Neuronal stem cell (in vitro differentiated cells): Measurements from ENCODE around the gene PPM1M.

Experiments
- DNase-seq: peaks from one replicate; pipeline ENCODE4 v3.0.0-alpha.2; 2013; ENCODE audit warnings: low spot score
- H2AFZ ChIP-seq: one replicate; pipeline ENCODE4 v1.6.1; 2013; ENCODE audit warnings: mild to moderate bottlenecking, low read length, inconsistent platforms
- H2AK5ac ChIP-seq: 2 replicates; pipeline ENCODE4 v1.6.1; 2013; ENCODE audit warnings: low read depth, mild to moderate bottlenecking, inconsistent platforms, low read length, moderate library complexity, mixed read lengths
- H2BK120ac ChIP-seq: 2 replicates; pipeline ENCODE4 v1.6.1; 2013; ENCODE audit warnings: low read depth, mild to moderate bottlenecking, inconsistent platforms, low read length, moderate library complexity, mixed read lengths
- H2BK12ac ChIP-seq: one replicate; pipeline ENCODE4 v1.6.1; 2013; ENCODE audit warnings: low read length, inconsistent platforms
- H2BK15ac ChIP-seq: 2 replicates; pipeline ENCODE4 v1.6.1; 2013; ENCODE audit warnings: mild to moderate bottlenecking, low read length, inconsistent platforms, mixed read lengths
- H2BK5ac ChIP-seq: one replicate; pipeline ENCODE4 v1.6.1; 2013; ENCODE audit warnings: inconsistent platforms, mild to moderate bottlenecking, low read length, moderate library complexity
- H3K14ac ChIP-seq: one replicate; pipeline ENCODE4 v1.6.1; 2013; ENCODE audit warnings: low read length, inconsistent platforms
- H3K18ac ChIP-seq: 2 replicates; pipeline ENCODE4 v1.6.1; 2013; ENCODE audit warnings: low read length, inconsistent platforms
- H3K23ac ChIP-seq: 2 replicates; pipeline ENCODE4 v1.6.1; 2013; ENCODE audit warnings: low read depth, mild to moderate bottlenecking, mixed read lengths, low read length, inconsistent platforms; ENCODE audit not compliant: poor library complexity
- H3K27ac ChIP-seq: replicated peaks from 3 replicates; pipeline ENCODE4 v1.5.1; 2013; ENCODE audit warnings: low read length, inconsistent platforms
- H3K27me3 ChIP-seq, 3 experiments: 2 replicates each; pipeline ENCODE4 v1.6.1; 2013; ENCODE audit warnings: low read length in 3 of 3, mild to moderate bottlenecking in 2 of 3, inconsistent platforms in 1 of 3, low read depth in 1 of 3, mixed read lengths in 1 of 3, moderate library complexity in 1 of 3; ENCODE audit not compliant: control insufficient read depth in 3 of 3, insufficient read depth in 3 of 3
- H3K36me3 ChIP-seq, 2 donors: replicated peaks in 1 of 2; 2 replicates each; pipeline ENCODE4 v1.6.1; 2013; ENCODE audit warnings: low read length in 2 of 2; ENCODE audit not compliant: control insufficient read depth in 2 of 2, insufficient read depth in 2 of 2
- H3K4ac ChIP-seq: 2 replicates; pipeline ENCODE4 v1.6.1; 2013; ENCODE audit warnings: inconsistent platforms, mild to moderate bottlenecking, low read length, moderate library complexity
- H3K4me1 ChIP-seq, 2 donors: 1 replicate in 1 of 2; 2 replicates in 1 of 2; pipeline ENCODE4 v1.6.1; 2013; ENCODE audit warnings: low read length in 2 of 2, low read depth in 1 of 2; ENCODE audit not compliant: control insufficient read depth in 2 of 2, insufficient read depth in 1 of 2
- H3K4me2 ChIP-seq: one replicate; pipeline ENCODE4 v1.6.1; 2013; ENCODE audit warnings: mild to moderate bottlenecking, low read length, inconsistent platforms; ENCODE audit not compliant: insufficient read depth, poor library complexity, severe bottlenecking
- H3K4me3 ChIP-seq, 2 donors: 2 replicates each; pipeline ENCODE4 v1.5.1; 2013; ENCODE audit warnings: low read length in 2 of 2, mild to moderate bottlenecking in 2 of 2, inconsistent platforms in 1 of 2, moderate library complexity in 1 of 2
- H3K79me1 ChIP-seq: one replicate; pipeline ENCODE4 v1.6.1; 2013; ENCODE audit warnings: low read depth, mild to moderate bottlenecking, inconsistent platforms, low read length, moderate library complexity
- H3K9ac ChIP-seq: one replicate; pipeline ENCODE4 v1.6.1; 2013; ENCODE audit warnings: mild to moderate bottlenecking, low read depth, low read length, inconsistent platforms; ENCODE audit not compliant: poor library complexity
- H3K9me3 ChIP-seq, 2 donors: replicated peaks in 1 of 2; 2 replicates each; pipeline versions ENCODE3 to v1.6.1; 2013; ENCODE audit warnings: low read length in 2 of 2, mild to moderate bottlenecking in 2 of 2, inconsistent platforms in 1 of 2, low read depth in 1 of 2, mixed read lengths in 1 of 2, moderate library complexity in 1 of 2; ENCODE audit not compliant: control insufficient read depth in 2 of 2, insufficient read depth in 1 of 2
- H4K8ac ChIP-seq: one replicate; pipeline ENCODE4 v1.6.1; 2013; ENCODE audit warnings: low read depth, mild to moderate bottlenecking, inconsistent platforms, low read length, moderate library complexity
- H4K91ac ChIP-seq: one replicate; pipeline ENCODE4 v1.6.1; 2013; ENCODE audit warnings: low read length, low read depth, mild to moderate bottlenecking, inconsistent platforms; ENCODE audit not compliant: poor library complexity
- WGBS, 2 donors: extraction: QIAGEN DNeasy Blood & Tissue Kit; methylation state at CpG; one replicate each; pipeline ENCODE4 v1.1.7; 2013; ENCODE audit warnings: missing lambda C conversion rate in 2 of 2, mixed read lengths in 1 of 2; ENCODE audit not compliant: insufficient read length in 2 of 2, insufficient replicate concordance in 1 of 2; ENCODE audit errors: extremely low coverage in 2 of 2; 5-methylcytosine and 5-hydroxymethylcytosine counted together

The PPM1M gene

DNA sequence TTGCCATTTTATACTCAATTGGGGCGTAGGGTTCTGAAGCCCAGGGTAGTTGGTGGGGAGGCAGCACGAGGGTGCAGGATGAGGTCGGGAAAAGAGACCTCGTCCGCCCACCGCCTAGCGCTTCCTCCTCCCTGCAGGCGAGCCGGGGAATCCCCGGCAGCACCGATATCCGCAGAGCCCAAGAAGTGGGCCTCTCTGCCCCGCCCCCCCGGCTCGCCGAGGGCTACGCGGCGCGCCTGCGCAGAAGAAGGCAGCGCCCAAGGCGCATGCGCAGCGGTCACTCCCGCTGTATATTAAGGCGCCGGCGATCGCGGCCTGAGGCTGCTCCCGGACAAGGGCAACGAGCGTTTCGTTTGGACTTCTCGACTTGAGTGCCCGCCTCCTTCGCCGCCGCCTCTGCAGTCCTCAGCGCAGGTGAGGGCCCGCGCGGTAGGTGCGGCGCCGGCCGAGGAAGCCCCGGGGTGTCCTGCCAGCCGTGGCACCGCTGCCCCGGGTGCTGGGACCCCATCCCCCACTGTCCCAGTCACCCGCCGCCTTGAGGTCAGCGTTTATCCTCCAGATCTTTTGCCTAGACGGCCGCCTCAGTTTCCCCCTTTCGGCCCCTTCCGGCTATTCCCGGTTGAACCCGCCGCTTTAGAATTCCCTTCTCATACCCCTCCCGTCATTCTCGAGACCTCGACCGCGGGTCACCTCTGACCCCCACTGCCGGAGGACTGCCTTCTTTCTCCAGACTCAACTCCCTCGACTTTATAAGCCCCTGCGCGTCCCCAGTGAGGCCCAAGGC is 47.5 kb upstream of the PPM1M start, which contains the start of gene ALAS1:
Gene ALAS1, plus strand, starts transcription at position 319 of the 784 bp plus-strand sequence. CDS start 1,082 bp downstream, outside the sequence.
- H3K9me3 ChIP-seq, result no peaks in the 10 kb centered on the region
- H4K91ac ChIP-seq, result peak within 1 kb of the TSS; percentile 56
- H3K27ac ChIP-seq, result peak within 1 kb of the TSS; percentile 68
- peak within 1 kb of the TSS; percentile 96 for H3K18ac ChIP-seq
- DNase-seq, result peak; percentile 94
- H3K4me1 ChIP-seq, result peaks cover 7 to 9% of the 10 kb centered on the region in 2 donors
- peaks cover 16 to 41% of the 10 kb centered on the region in 2 donors for H3K36me3 ChIP-seq
- H2BK5ac ChIP-seq, result peak within 1 kb of the TSS; percentile 91
- peak within 1 kb of the TSS; percentile 43 for H4K8ac ChIP-seq
- H3K4ac ChIP-seq, result no peak within 1 kb of the TSS
- peak within 1 kb of the TSS; percentile 96 for H2BK15ac ChIP-seq
- H3K9ac ChIP-seq, result peak within 1 kb of the TSS; percentile 98
- peak within 1 kb of the TSS; percentile 96 for H2AFZ ChIP-seq
- H3K4me2 ChIP-seq, result peak within 1 kb of the TSS; percentile 93
- H3K27me3 ChIP-seq, result no peaks in the 10 kb centered on the region
- H3K23ac ChIP-seq, result peak within 1 kb of the TSS; percentile 98
- peak within 1 kb of the TSS; percentile 14 for H2BK12ac ChIP-seq
- H2AK5ac ChIP-seq, result peak within 1 kb of the TSS; percentile 1
- peak within 1 kb of the TSS; percentile 58 for H3K14ac ChIP-seq
- H2BK120ac ChIP-seq, result no peak within 1 kb of the TSS
- H3K4me3 ChIP-seq, result peak within 1 kb of the TSS; percentile 72 to 96
- no CpG with 5 or more reads among the region's 71 CpGs for WGBS, 2 donors
- H3K79me1 ChIP-seq, result peaks cover 8% of the 10 kb centered on the region

DNA sequence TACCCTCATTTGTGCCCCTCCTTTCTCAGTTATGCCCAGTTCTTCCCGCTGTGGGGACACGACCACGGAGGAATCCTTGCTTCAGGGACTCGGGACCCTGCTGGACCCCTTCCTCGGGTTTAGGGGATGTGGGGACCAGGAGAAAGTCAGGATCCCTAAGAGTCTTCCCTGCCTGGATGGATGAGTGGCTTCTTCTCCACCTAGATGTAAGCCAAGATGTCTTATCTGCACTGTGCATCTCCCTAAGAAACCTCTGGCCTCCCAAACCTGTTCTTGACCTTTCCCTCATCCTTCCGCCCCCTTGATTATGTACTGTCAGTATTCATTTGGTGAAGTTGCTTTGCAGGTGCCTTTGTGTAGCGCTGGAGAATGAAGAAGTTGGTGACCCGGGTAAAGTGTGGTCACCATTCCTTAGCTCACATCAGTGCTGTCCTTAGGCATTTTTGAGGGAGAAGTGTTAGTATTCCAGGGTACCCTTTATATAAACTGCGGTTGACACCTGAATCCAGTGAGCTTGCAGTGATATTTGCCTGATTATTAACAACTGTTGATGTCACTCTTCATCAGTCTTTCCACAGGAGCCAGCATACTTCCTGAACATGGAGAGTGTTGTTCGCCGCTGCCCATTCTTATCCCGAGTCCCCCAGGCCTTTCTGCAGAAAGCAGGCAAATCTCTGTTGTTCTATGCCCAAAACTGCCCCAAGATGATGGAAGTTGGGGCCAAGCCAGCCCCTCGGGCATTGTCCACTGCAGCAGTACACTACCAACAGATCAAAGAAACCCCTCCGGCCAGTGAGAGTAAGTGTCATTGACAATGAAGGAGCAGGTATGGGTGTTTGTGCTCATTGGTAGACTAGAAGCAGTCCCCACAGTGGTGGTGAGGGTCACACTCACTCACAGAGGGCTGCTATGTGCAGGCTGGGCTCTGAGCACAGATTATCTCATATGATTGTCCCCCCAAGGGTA is 46.6 kb upstream of the PPM1M start:
- Histone ChIP-seq H3K23ac (no peak overlapping the region), H2BK12ac (no peak overlapping the region), H2BK120ac (no peak overlapping the region), H2AFZ (peak overlapping the region; percentile 96), H3K4me1 (peaks cover 7 to 9% of the 10 kb centered on the region in 2 donors), H3K18ac (peak overlapping the region; percentile 95), H2AK5ac (no peak overlapping the region), H3K79me1 (peaks cover 8% of the 10 kb centered on the region), H3K4me2 (peak overlapping the region; percentile 93), H3K9ac (peak overlapping the region; percentile 98), H3K4me3 (peak overlapping the region; percentile 72 to 96), H4K91ac (no peak overlapping the region), H3K14ac (peak overlapping the region; percentile 9), H3K27me3 (no peaks in the 10 kb centered on the region), H3K4ac (no peak overlapping the region), H2BK15ac (no peak overlapping the region), H3K36me3 (peaks cover 16 to 50% of the 10 kb centered on the region in 2 donors), H4K8ac (no peak overlapping the region), H2BK5ac (peak overlapping the region; percentile 66), H3K27ac (no peak overlapping the region), H3K9me3 (no peaks in the 10 kb centered on the region)
- DNase-seq, result no peak
- no CpG with 5 or more reads among the region's 14 CpGs for WGBS, 2 donors

DNA sequence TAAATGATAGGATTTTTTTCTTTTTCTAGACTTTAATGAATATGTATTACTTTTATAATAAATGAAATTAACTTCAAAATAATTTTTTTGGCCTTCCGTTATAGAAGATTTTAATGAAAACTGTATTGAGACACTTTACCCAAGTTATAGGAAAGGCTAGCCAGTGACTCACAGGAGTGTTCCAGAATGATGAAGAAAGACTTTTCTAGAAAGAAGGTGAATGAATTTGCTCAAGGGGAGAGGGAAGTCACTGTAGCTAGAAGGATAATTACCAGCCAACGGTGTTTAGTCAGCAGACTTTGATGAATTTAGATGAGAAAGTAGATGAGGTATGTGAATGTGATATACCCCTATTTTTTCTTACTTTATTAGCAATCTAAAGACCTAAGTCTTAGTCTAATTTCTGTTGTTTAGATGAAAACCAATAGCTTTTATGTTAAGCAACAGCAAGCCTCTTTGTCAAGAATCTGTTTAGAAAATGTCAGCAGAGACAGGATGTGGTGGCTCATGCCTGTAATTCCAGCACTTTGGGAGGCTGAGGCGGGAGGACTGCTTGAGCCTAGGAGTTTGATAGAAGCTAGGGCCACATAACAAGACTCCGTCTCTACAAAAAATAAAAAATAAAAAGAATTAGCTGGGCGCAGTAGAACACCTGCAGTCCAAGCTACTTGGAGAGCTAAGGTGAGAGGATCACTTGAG is 44.4 kb upstream of the PPM1M start:
- H3K9me3 ChIP-seq, result no peaks in the 10 kb centered on the region
- no peak overlapping the region for H2BK120ac ChIP-seq
- H3K36me3 ChIP-seq, result peaks cover 33 to 72% of the 10 kb centered on the region in 2 donors
- no peak overlapping the region for H3K9ac ChIP-seq
- H2BK15ac ChIP-seq, result no peak overlapping the region
- no peak overlapping the region for H3K23ac ChIP-seq
- H2AK5ac ChIP-seq, result no peak overlapping the region
- H3K18ac ChIP-seq, result no peak overlapping the region
- H3K27me3 ChIP-seq, result no peaks in the 10 kb centered on the region
- H3K27ac ChIP-seq, result no peak overlapping the region
- no peak overlapping the region for H3K4ac ChIP-seq
- WGBS, 2 donors, result no CpG with 5 or more reads among the region's 5 CpGs
- H3K79me1 ChIP-seq, result peaks cover 8% of the 10 kb centered on the region
- no peak overlapping the region for H3K4me2 ChIP-seq
- H3K4me1 ChIP-seq, result peaks cover 7 to 9% of the 10 kb centered on the region in 2 donors
- H2BK5ac ChIP-seq, result no peak overlapping the region
- H2AFZ ChIP-seq, result no peak overlapping the region
- no peak overlapping the region for H3K14ac ChIP-seq
- H4K8ac ChIP-seq, result no peak overlapping the region
- no peak overlapping the region for H2BK12ac ChIP-seq
- no peak overlapping the region for H3K4me3 ChIP-seq
- no peak overlapping the region for H4K91ac ChIP-seq
- DNase-seq, result no peak
